Measurements from ENCODE around the gene PSTPIP1.

DNA sequence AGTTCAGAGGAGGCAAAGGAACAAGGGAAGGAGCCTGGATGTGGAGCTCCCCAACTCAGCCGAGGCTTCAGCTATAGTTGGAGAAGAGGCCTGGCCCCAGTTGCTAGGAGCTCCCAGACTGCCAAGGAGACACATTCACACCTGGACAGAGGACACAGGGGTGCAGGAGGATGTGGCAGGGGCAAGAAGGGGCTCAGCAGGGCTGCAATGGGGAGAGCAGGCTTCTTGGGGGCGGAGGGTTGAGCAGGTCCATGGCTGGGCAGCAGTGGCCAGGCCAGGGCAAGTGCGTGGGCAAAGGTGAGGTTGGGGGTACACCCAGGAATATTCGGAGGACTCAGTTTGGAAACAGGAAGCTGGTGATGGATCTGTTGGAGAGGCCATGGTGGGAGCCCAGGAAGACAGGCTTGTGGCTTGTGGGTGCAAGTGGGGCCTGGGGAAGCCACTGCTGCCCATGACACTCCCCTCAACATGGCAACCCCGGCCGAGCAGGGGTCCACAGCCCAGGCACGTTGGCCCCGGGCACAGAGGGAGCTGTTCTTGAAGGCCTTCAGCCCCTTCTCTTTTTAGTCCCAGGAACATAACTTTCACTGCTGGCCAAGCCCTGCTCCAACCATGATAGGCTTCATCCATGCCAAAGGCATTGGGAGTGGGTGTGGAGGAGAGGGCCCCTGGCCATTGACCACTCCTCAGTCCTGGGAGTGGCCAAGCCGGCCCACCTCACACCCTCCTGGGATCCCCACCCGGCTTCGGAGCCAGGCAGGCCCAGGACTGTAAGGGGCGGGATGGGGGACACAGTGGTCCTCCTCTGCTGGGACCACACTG, 42.7 kb downstream of the PSTPIP1 start:
- TF ChIP-seq, protein P1, sequence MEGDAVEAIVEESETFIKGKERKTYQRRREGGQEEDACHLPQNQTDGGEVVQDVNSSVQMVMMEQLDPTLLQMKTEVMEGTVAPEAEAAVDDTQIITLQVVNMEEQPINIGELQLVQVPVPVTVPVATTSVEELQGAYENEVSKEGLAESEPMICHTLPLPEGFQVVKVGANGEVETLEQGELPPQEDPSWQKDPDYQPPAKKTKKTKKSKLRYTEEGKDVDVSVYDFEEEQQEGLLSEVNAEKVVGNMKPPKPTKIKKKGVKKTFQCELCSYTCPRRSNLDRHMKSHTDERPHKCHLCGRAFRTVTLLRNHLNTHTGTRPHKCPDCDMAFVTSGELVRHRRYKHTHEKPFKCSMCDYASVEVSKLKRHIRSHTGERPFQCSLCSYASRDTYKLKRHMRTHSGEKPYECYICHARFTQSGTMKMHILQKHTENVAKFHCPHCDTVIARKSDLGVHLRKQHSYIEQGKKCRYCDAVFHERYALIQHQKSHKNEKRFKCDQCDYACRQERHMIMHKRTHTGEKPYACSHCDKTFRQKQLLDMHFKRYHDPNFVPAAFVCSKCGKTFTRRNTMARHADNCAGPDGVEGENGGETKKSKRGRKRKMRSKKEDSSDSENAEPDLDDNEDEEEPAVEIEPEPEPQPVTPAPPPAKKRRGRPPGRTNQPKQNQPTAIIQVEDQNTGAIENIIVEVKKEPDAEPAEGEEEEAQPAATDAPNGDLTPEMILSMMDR (IDR thresholded peaks at IDR 0.05), result no peak
- no peak for TF ChIP-seq POLR2A (IDR thresholded peaks at IDR 0.05)

Measured in lower leg skin (tissue), 3 donors.